NOMO-1 (cell line): ENCODE measurements around the gene EEFSEC.

ENCODE experiments used
- DNase-seq, 2 experiments: peaks; one replicate each; lab custom pipeline; 2025; ENCODE audit not compliant: unreplicated experiment in 2 of 2; lab: John Stamatoyannopoulos, UW

EEFSEC gene

GRCh38 chr3:128215290-128215689, 62.0 kb downstream of the EEFSEC start:
- no peak for DNase-seq

DNA sequence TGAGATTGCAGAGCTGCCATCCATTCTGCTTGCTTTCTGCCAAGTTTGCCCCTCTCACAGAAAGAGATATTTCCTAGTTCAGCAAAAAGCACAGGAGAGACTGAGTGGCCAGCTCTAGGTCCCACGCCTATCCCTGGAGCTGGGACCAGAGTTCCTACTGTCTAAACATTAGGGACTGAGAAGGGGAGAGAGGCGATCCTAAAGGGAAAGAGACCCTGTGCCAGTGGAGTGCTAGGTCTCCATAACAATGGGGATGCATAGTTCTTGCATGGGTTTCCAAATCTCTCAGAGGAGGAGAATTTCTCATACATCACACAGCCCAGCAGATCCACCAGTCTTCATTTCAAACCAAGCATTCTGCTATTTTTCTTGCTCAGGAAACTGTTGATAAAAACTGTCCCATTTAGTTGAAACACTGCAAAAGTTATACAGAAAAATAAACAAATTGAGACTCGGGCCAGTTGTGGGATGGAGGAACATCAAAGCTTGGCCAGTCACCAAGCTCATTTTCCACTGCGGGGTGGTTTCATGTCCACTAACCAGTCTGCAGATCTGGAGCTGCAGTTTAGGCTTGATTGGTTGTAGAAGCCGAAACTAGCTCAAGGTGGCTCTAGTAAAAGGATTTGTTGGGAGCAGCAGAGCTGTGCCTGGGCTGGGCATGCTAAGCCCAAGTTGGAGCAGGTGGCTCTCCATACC, 62.7 kb downstream of the EEFSEC start:
- DNase-seq, result no peak

DNA sequence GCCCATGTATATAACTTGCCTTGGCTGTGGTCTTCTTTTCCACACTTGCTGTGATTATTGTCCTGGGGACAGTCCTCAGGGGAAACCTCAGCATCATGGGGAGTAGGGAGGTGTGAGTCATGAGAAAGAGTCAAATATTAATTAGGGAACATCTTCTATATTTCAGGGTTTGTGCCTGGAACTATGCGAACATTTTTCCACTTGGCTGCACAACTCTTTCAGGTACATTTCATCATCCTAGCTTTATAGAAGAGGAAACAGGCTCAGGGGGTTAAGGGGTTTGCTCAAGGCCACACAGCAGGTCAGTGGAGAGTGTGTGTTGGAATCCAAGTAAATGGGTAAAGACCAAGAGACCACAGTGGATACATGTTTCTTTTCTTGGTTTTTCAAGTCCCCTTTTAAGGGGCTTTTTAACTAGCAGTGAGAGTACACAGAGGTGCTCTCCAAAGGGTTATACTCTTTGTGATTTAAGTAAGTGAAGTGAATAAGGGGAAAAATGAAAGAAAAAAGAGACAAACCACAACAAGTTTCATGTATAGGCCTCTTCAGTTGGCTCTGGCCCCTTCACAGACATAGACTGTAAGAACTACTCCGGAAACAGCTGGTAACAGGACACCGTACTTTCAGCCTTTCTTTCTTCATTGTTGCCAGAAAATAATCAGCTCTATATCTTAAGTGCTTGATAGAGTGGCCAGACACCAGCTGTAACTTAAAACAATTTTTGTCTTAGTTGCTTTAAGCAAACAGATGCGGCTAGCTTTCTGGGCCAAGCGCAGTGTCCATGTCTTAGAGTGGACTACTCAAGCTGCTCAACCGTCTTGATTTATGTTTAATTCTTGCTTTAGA, 64.6 kb downstream of the EEFSEC start:
- no peak for DNase-seq

DNA sequence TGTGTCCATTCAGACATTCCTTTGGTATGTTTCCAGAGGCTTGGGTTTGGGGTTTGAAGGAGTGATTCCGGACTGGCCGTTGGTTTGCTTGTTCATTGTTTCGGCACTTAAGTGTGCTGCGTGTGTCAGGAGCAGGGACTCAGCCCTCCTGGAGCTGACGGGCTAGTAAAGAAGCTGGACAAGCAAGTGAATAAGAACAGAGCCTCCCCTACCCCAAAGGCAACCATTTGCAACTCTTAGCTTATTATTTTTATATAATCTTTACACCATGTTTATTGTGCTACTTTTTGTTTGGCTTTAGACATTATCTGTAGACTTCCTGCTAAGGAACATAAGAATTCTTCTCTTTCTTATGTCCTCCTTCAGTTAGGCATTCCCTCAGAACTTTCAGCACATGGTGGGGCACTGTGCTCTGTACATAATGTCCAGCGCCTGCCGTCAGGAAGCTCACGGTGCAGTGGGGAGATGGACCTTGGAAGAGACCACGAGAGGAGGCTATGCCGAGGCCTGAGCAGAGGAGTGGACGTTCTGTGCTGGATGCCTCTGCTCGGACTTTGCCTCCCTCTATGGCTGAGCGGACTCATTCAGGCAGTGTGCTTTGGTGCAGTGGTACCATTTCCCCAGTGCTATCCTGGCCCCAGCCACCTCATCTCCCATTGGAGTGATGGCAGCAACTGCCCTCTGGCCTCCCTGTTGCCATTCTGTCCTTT, 65.4 kb downstream of the EEFSEC start:
- no peak for DNase-seq

GRCh38 chr3:128221328-128221727, 68.0 kb downstream of the EEFSEC start:
- no peak for DNase-seq

GRCh38 chr3:128222796-128223385, 69.6 kb downstream of the EEFSEC start:
- no peak for DNase-seq

DNA sequence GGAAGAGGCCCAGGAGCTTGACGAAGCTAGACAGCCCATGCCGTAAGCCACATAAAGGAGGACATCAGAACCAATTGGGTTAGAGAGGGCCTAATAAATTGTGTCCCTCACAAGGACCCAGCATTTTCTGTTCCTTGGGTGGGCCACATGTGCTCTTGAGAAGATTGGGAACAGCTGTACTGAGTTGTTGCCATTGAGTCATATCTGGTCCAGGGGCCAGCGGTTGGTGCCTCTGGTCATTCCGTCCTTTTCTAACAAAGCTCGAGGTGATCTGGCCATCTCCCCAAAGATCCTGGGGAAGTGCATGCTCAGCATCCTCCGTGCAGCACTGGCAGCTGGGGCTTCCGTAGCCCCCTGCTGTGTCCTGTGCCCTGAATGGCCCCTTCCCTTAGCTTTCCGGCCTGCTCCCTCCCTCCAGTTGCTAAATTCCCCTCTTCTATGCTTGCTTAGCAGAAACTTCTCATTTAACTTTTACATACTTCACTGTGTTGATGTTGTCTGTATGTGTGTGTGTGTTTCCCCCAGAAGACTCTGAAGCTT, 73.0 kb downstream of the EEFSEC start:
- DNase-seq, result no peak

DNA sequence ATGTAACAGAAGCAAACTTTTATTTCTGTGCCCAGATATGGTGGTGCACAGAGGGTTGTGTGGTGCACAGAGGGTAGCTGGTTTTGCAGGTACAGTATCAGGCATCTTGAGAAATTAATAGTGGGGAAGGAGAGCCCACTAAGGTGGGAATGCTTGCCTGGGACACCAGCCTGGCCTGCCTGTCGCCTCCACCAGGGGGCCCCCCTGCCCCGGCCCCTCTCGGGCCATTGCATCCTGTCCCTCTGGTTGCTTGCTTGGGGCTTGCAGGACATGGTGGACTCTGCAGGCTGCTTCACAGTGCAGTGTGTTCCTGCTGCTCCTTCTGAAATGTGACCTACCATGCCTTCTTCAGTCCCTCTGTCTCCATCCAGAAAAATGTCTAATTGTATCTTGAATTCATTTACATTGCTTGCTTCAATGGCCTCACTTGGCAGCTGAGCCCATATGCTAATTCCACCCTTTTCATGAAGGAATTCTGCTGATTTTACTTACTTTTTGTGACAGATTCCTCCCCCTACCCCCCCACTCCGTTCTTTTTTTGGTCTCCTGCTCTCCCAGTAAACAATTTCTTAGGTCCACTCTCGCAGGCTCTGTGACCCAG, 73.6 kb downstream of the EEFSEC start:
- no peak for DNase-seq

- no peak for DNase-seq
These were observed 74.2 kb downstream of the EEFSEC start for GRCh38 chr3:128227507-128227906.

GRCh38 chr3:128228366-128228910, 75.2 kb downstream of the EEFSEC start:
- no peak for DNase-seq

DNA sequence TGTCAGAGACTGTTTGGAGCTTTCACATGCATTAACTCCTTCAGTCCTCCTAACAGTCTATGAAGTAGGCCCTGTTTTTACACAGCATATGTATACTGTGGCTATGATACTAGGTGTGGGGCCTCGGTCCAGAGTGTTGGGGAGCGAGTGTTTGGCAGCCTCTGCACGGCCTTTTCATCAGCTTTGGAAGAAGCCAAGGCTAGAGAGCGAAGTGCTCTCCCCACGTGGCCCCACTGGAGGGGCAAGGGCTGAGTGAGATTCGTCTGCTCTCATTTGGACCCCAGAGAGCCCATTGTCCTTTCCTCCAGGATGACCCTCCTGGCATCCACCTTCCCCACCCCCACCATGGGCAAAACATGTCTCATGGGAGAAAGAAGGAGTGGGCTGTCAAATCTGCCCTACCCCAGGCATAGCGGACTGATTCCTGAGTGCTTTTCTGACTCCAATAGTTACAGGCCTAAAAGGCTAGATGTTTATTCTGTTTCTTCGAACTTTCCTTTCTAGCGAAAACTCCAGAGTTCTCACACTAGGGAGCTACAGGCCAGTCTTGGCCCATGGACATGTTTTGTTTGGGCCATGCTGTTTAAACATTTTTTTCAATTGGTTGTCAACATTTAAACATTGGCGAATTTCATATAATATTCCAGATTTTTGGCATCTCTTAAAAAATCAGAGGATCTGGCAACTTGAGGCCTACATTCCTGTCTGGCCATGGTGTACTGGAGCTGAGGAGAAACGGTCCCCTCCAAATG, 76.0 kb downstream of the EEFSEC start:
- no peak for DNase-seq

DNA sequence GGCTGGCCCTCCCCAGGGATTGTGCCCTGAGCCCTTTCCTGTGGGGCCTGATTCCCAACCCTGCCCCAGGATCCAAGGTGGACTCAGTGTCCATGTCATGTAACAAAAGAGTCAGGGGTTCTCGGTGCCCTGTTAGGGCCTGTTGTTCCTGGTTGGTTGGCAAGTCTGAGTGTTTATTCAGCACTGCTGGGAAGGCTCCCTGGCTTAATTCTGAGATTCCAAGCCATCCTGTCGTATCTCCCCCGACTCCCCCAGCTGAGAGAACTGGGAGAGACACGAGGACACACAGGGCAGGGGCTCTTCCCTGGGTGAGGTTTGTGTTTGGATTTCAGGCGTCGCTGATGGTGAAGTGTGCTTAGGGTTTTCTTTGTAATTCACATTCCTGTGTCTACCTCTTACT, 78.3 kb downstream of the EEFSEC start:
- DNase-seq, result no peak

GRCh38 chr3:128232376-128233178, 79.3 kb downstream of the EEFSEC start:
- DNase-seq, result no peak

- DNase-seq, result peak in 1 of 2 experiments; percentile 61
These were observed 82.1 kb downstream of the EEFSEC start for GRCh38 chr3:128235207-128235926.

DNA sequence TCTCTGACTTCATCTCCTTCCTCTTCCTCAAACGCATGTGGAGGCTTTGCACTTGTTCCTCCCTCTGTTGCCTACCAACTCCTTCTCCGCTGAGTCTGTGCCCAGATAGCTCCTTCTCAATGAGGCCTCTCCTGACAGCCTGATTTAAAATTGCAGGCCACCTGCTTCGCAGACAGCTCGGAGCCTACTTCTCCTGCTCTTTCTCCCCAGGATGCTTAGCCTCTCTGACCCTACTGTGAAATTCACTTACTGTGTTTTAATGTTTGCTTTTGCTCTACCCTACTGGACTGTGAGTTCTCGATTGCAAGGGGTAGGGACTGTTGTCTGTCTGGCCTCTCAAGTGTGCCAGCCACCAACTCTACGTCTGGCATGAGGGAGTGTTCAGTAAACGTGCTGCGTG, 83.4 kb downstream of the EEFSEC start:
- DNase-seq, result no peak

DNA sequence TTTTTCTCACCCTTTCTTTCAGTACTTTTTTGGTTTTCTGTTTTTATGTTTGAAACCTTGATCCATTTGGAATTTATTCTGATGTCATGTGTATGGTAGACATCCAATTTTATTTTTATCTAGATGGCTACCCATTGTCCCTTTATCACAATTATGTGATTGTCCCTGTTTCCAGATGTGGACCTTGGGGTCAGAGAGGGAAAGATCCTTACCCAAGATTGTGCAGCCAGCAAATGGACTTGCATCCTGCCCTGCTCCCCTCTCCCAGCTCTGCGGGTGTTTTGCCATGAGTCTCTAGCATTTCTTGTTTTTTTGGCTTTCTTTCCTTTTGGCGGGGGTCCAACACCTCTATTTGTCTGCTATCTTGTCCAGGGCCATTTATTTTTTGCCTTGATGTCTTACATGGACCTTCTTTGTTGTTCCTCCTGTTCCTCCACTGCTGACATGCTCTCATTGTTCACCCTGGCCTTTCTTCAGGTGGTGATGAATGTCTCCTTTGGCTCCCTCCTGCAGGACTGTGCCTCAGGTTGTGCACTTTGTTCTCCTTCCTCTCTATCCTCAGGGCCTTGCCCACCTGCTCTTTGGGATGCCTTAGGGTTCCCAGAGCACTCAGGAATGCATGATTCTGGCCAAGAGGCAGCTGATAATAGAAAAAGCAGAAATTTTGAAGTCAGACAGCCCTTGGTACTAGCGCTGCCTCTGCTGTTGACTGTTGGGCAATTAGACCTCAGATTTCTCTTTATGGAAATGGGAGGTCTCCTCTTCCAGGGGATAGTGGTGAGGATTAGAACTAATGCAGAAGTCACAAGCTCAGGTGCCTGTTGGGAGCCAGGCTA, 84.3 kb downstream of the EEFSEC start:
- DNase-seq, result no peak

DNA sequence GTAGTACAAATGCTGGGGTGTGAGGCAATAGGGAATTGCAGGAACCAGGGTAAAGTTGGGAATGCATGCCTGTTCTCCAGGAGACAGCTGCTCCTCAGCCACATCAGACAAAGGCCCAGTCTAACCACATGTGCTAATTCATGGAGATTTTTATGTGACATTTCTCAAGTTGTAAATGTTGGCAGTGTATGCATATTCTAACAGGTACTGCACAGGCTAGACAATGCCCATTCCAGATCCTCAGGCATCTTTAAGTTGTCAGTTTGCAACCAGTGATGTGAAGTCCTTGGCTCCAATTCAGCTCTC, 84.9 kb downstream of the EEFSEC start:
- DNase-seq, result no peak
